HG02571 (cell line): ENCODE measurements around the gene RTN4RL1.

Experiments used
- ATAC-seq: cut with Tn5 transposase; IDR thresholded peaks from one replicate; pipeline ENCODE4 v1.9.1; 2021; ENCODE audit warnings: mild to moderate bottlenecking, moderate library complexity; ENCODE audit not compliant: unreplicated experiment

Gene RTN4RL1

GRCh38 chr17:1931844-1932579 is 93.1 kb downstream of the RTN4RL1 start:
- no peak for ATAC-seq

DNA sequence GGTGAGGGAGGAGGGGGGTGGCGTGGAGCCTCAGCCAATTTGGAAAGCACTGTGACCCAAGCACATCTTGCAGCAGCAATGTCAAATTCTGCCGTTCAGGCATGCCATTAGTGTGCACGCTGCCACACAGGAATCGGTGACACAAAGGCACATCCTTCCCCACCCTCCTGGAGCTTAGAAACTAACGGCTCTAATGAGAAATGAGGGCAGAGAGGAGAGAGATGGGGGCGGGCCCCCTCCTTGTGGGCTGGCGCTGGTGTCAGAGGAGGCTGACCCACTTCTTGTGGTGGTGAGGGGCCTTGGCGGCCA is 94.8 kb downstream of the RTN4RL1 start:
- no peak for ATAC-seq

DNA sequence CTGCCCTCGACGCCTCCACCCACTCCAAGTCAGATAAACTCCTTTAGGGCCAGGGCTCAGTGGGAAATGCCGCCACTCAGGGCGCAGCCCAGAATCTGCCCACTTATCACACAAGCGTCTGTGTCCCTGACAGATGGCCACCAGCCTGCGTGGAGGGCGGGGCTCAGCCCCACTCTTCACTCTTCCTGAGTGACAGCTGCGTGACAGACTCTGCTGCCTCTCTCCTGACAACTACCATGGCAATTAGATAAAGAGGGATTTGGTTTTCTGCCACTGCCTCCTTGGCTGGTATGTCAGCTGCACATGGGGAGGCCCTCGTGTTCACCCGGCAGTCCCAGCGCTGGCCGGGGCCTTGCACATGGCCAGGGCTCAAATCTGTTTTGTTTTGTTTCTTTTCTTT is 96.2 kb downstream of the RTN4RL1 start:
- ATAC-seq = no peak

GRCh38 chr17:1920948-1921351 is 104.2 kb downstream of the RTN4RL1 start:
- ATAC-seq = no peak

DNA sequence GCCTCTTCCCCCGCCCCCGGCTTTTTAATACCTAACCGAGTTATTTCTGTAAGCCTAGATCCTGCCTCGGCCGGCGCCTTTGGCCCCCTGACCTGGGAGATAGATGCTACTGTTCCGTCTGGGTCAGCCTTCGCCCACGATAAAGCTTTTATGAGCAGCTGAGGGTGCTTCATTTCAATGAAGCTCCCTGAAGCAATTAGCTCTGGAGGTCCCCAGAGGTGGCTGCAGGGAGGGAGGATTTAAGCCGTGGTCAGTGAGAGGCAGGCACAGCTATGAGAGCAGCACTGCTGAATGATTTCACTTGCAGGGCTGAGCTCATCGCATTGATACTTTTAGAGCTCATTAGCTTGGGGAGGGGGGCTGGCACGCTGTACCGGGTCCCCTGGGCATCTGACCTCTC is 105.9 kb downstream of the RTN4RL1 start:
- ATAC-seq = no peak

- no peak for ATAC-seq
These were observed 106.6 kb downstream of the RTN4RL1 start for GRCh38 chr17:1918346-1919162.

GRCh38 chr17:1916963-1917715 is 108.0 kb downstream of the RTN4RL1 start:
- no peak for ATAC-seq

DNA sequence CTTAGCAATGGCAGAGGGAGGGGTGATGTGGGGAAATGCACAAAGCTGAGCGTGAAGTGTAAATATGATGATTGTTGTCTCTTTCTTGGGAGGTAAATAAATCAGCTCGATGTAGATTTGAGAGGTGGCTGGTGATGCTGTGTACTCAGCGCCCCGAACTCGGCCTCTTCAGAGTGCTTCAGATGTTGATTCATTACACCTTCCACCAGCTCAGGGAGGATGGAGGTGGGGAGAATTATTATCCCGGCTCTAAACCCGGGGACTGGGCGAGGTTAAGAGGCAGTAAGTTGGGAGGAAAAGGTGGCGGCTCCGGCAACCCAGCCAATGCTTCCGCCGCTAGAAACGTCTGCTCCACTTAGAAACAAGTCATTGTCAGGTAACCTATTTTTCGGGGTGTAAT is 108.8 kb downstream of the RTN4RL1 start:
- ATAC-seq = no peak

DNA sequence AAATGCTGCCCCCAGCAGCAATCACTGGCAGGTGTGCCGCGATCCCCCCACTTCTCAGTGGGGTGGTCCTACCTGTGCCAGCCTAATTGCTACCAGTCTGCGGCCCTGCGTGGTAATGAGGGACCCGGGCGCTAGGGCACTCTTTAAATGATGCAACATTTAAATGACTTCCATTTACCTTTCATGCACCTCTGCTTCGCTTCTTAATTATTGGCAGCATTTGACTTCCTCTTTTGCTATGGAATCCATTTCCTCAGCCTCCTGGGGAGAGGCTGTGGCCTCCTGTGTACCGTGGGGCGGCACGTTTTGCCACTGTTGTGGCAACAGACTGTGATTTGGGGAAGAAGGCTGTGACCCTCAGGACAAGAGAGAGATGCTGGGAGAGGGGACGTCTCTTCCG is 109.2 kb downstream of the RTN4RL1 start:
- no peak for ATAC-seq

- no peak for ATAC-seq
These were observed 110.5 kb downstream of the RTN4RL1 start for GRCh38 chr17:1914661-1915083.

- ATAC-seq = no peak
These were observed 111.4 kb downstream of the RTN4RL1 start for GRCh38 chr17:1913702-1914101.

- no peak for ATAC-seq
These were observed 113.0 kb downstream of the RTN4RL1 start for GRCh38 chr17:1912146-1912545.

DNA sequence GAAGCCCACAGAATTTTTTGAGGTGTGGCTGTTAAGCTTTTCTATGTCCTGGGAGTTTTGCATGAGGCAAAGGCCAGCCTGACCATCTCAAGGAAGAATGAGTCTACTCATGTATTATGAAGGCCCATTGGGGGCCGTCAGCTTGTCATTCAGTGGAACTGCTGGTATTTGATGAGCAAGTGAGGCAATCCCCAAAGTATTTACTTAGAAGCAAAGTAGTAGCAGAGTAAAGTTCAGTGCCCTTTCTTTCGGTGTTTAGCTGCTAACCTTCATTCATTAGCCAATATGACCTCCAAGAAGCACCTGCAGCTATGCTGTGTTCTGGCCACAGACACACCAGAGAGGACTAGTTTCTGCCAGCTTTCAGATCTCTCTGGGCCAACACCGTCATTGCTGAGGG is 115.1 kb downstream of the RTN4RL1 start:
- no peak for ATAC-seq

DNA sequence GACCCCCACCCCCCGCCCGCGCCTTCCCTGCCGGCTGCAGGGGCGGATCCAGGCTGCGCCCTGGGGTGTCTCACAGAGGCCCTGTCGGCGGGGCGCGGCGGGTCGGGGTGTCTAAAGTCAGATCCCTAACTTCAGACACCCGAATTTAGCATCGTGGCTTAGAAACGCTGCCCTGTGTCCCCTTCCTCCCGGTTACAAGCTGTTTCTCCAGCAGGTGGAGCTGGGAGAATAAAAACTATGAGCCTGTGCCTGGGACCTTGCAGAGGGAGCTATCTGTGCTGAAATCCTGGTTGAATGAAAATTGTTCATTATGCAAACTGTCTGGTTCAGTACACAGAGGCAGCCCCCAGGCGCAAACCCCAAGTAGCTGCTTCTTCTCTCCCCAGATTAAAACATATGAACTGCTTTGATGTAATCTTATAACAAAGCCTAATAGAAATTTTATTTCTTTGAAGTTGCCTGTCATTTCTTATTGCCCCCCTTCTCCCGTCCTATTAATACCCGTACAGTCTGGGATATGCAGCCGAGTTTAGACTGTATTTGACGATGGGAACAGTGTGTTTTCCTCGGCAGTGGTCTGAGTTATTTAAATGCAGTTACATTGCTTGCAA is 116.3 kb downstream of the RTN4RL1 start:
- no peak for ATAC-seq

DNA sequence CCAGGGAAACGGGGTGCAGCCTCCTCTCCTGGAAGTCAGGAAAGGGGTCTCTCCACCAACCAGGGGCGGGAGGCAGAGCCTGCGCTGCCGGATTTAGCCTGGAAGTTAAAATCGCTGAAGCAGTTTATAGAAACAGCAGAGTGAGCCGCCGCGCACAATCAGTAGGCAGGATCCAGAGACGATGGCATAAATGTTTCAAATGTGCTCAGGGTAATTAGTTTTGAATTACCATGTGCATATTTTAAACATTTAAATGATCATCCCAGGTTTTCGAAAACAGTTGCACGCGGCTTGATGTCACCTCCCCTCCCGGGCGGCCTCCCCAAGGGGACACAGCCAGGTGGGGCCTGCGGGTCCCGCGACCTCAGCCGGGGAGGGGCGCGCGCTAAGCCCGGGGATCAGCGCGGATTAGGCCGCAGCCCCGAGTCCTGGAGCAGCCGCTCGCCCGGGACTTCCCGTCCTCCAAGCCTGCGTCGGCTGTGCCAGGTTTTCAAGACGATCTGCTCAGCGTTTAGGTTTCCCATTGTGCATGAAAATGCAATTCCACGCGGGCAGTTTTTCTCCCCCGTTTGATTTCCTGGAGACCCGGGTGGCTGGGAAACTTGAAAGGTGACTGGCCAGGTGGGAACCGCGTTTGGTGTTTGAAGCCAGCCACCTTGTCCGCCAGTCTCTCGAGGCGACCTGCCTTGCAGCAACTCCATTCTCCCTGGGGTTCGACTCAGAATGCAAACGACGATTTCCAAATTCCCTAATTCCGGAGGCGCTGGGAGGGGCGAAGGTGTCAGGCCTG is 117.0 kb downstream of the RTN4RL1 start:
- ATAC-seq = no peak

DNA sequence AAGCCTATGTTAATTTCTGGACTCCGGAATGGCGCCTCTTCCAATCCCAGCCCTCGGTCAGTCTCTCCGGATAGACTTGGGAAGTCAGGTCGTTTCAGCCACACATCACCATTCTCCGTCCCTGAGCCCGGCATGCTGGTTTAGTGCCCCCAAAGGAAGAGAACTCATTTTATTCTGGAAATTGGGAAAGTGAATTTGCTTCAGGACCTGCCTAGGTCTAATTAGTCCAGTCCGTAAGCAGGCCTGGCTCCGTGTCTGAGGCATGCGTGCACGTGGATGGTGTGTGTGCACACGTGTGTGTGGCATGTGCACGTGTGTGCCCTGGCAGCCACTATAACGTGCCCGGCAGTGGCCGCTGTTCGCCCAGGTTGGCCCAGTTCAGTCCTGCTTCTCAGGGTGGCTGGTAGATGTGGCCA is 117.9 kb downstream of the RTN4RL1 start:
- no peak for ATAC-seq

DNA sequence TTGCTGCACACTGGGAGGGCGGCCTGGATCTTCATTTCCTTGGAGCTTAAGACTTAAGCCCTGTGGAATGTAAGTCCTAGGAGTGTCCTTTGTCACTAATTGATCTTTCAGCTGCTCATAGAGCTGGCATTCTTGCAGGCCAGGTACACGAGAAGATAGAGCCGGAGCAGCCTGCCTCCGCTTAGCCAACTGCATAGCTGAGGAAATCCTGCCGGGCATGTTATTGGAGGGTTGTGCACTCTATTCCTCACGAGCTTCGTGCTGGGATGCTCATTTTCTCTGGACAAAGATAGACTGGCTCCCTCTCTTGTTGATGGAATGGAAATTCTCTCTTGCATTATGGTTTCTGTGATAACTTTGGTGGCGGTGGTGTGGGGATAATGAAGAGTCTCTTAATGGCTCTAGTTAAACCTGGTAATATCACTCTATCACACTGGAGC is 118.5 kb downstream of the RTN4RL1 start:
- no peak for ATAC-seq

GRCh38 chr17:1905190-1905913 is 119.8 kb downstream of the RTN4RL1 start:
- no peak for ATAC-seq

- ATAC-seq = no peak
These were observed 120.6 kb downstream of the RTN4RL1 start for GRCh38 chr17:1904273-1905182.
